Keratinocyte (primary cell): ENCODE data around the gene ALK. TPM values are rescaled to one million over a fixed set of nuclear protein-coding genes. Genes with fewer than 3 reads are reported as not detected.

Experiments used
- DNase-seq: peaks from one replicate; pipeline ENCODE4 v3.0.0-alpha.2; 2011; ENCODE audit warnings: low read depth, missing footprints, low spot score
- FAIRE-seq: peaks from 2 replicates; lab custom pipeline; 2011; peaks lifted over from hg19 to GRCh38; lab: Jason Lieb, UNC
- H2AFZ ChIP-seq: 2 replicates; pipeline ENCODE4 v1.6.0; 2012; ENCODE audit warnings: low read length, control low read depth, inconsistent platforms; ENCODE audit not compliant: control insufficient read depth
- H3K27ac ChIP-seq: 2 replicates; pipeline ENCODE4 v1.5.1; 2011; ENCODE audit warnings: low read length; ENCODE audit not compliant: control insufficient read depth, insufficient read depth
- H3K27me3 ChIP-seq: 3 replicates; pipeline ENCODE4 v1.6.0; 2011; ENCODE audit warnings: low read length; ENCODE audit not compliant: control insufficient read depth, insufficient read depth; ENCODE audit errors: extremely low read depth
- H3K36me3 ChIP-seq, 2 experiments: 2 replicates in 1 of 2; 3 replicates in 1 of 2; pipeline ENCODE4 v1.5.1; 2011; ENCODE audit warnings: low read length in 2 of 2, mild to moderate bottlenecking in 1 of 2; ENCODE audit not compliant: control insufficient read depth in 2 of 2, insufficient read depth in 2 of 2; ENCODE audit errors: extremely low read depth in 1 of 2
- H3K4me1 ChIP-seq: 3 replicates; pipeline ENCODE4 v1.5.1; 2011; ENCODE audit warnings: low read length; ENCODE audit not compliant: control insufficient read depth, insufficient read depth; ENCODE audit errors: extremely low read depth
- H3K4me2 ChIP-seq: 3 replicates; pipeline ENCODE4 v1.6.0; 2011; ENCODE audit warnings: low read depth, low read length; ENCODE audit not compliant: control insufficient read depth, insufficient read depth; ENCODE audit errors: extremely low read depth
- H3K4me3 ChIP-seq, 3 experiments: fragments of 200-600 bp in 1 of 3; sonication (generic) in 1 of 3; 2 replicates in 2 of 3; 3 replicates in 1 of 3; pipeline ENCODE4 v1.5.1; 2011 to 2016; ENCODE audit warnings: low read length in 3 of 3, mild to moderate bottlenecking in 3 of 3, control low read depth in 2 of 3, inconsistent platforms in 1 of 3, low read depth in 1 of 3, mixed read lengths in 1 of 3, mixed run types in 1 of 3, moderate library complexity in 1 of 3; ENCODE audit not compliant: control insufficient read depth in 2 of 3, insufficient read depth in 2 of 3; ENCODE audit errors: extremely low read depth in 1 of 3
- H3K79me2 ChIP-seq: 2 replicates; pipeline ENCODE4 v1.6.0; 2012; ENCODE audit warnings: low read length; ENCODE audit not compliant: control insufficient read depth, insufficient read depth
- H3K9ac ChIP-seq: 3 replicates; pipeline ENCODE4 v1.6.0; 2011; ENCODE audit warnings: low read length; ENCODE audit not compliant: control insufficient read depth, insufficient read depth; ENCODE audit errors: extremely low read depth
- H3K9me1 ChIP-seq: 3 replicates; pipeline ENCODE4 v1.6.0; 2011; ENCODE audit warnings: low read length; ENCODE audit not compliant: control insufficient read depth, insufficient read depth; ENCODE audit errors: extremely low read depth
- H3K9me3 ChIP-seq: 2 replicates; pipeline ENCODE4 v1.5.1; 2012; ENCODE audit warnings: low read depth, low read length; ENCODE audit not compliant: control insufficient read depth
- H4K20me1 ChIP-seq: 3 replicates; pipeline ENCODE4 v1.6.0; 2011; ENCODE audit warnings: low read length; ENCODE audit not compliant: control insufficient read depth, insufficient read depth; ENCODE audit errors: extremely low read depth
- EZH2 ChIP-seq: IDR thresholded peaks from one replicate; pipeline ENCODE4 v1.6.1; 2012; ENCODE audit warnings: inconsistent platforms, mild to moderate bottlenecking, low read length, moderate library complexity
- dilution Hi-C: fragments of 300-500 bp; cut with MboI; formaldehyde crosslinking; loops from one replicate; pipeline ENCODE4 v1.7.0; 2020; ENCODE audit warnings: low sequenced_read_pairs; ENCODE audit not compliant: extremely low pct_ligation_motif_present
- polyA plus RNA-seq, 5 experiments: library from polyadenylated mRNA; depleted of rRNA in 3 of 5; stranded (reverse) in 3 of 5; stranded (forward) in 1 of 5; unstranded in 1 of 5; fragments of >200 nt; gene quantifications; 1 replicate in 1 of 5; 2 replicates in 3 of 5; 3 replicates in 1 of 5; pipeline versions ENCODE4 v1.2.1 to v1.2.3, GENCODE V29; 2011 to 2012; ENCODE audit warnings: missing spikeins in 2 of 5, low read depth in 1 of 5, low replicate concordance in 1 of 5
- TF ChIP-seq, protein P1 (sequence below), 3 experiments: IDR thresholded peaks in 1 of 3; conservative IDR thresholded peaks in 1 of 3; optimal IDR thresholded peaks in 1 of 3; 2 replicates in 2 of 3; 3 replicates in 1 of 3; pipeline versions ENCODE3 to v1.5.1; 2011; ENCODE audit warnings: low read length in 3 of 3, mild to moderate bottlenecking in 3 of 3, moderate library complexity in 2 of 3, control low read depth in 1 of 3, inconsistent platforms in 1 of 3; ENCODE audit not compliant: insufficient read depth in 2 of 3; ENCODE audit errors: extremely low read depth in 1 of 3

ALK gene
- polyA plus RNA-seq, 1 donor (not counting 4 experiments of a cell fraction or from before 2014, with no cell fraction given): not detected

DNA sequence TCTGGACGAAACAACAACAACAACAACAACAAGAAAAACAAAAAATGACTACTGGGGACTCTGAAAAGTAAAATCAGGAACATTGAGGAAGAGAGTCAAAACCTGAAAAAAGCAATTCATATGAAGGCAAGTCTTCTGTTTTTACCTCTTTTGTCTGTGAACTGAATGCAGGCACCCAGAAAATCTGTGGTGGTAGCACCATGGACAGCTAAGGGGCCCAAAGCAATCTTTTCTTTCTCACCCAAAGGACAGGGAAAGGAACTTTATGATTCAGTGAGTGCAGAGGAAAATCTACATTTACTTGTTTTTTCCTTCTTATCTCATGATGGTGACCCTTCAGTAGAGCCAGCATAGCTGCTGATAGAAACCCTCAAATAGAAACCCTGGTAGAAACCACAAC lies 10.4 kb downstream of the ALK start:
- Histone ChIP-seq H3K4me3 (no peak overlapping the region), H4K20me1 (no peaks in the 10 kb centered on the region), H2AFZ (no peak overlapping the region), H3K79me2 (no peaks in the 10 kb centered on the region), H3K9ac (no peak overlapping the region), H3K27ac (no peak overlapping the region), H3K4me2 (no peak overlapping the region), H3K4me1 (no peaks in the 10 kb centered on the region), H3K36me3 (no peaks in the 10 kb centered on the region), H3K9me3 (no peaks in the 10 kb centered on the region), H3K9me1 (no peaks in the 10 kb centered on the region), H3K27me3 (peaks cover 3% of the 10 kb centered on the region)
- DNase-seq (no peak), FAIRE-seq (no peak)
- dilution Hi-C loops: no loop called here
- TF ChIP-seq EZH2: no peak
- TF ChIP-seq, protein P1, sequence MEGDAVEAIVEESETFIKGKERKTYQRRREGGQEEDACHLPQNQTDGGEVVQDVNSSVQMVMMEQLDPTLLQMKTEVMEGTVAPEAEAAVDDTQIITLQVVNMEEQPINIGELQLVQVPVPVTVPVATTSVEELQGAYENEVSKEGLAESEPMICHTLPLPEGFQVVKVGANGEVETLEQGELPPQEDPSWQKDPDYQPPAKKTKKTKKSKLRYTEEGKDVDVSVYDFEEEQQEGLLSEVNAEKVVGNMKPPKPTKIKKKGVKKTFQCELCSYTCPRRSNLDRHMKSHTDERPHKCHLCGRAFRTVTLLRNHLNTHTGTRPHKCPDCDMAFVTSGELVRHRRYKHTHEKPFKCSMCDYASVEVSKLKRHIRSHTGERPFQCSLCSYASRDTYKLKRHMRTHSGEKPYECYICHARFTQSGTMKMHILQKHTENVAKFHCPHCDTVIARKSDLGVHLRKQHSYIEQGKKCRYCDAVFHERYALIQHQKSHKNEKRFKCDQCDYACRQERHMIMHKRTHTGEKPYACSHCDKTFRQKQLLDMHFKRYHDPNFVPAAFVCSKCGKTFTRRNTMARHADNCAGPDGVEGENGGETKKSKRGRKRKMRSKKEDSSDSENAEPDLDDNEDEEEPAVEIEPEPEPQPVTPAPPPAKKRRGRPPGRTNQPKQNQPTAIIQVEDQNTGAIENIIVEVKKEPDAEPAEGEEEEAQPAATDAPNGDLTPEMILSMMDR (optimal IDR thresholded peaks at IDR 0.05 in 1 of 3, IDR thresholded peaks at IDR 0.05 in 1 of 3, conservative IDR thresholded peaks at IDR 0.05 in 1 of 3; ENCODE audit: extremely low read depth in 1 of 3, insufficient read depth in 2 of 3, low read length in 3 of 3): no peak

DNA sequence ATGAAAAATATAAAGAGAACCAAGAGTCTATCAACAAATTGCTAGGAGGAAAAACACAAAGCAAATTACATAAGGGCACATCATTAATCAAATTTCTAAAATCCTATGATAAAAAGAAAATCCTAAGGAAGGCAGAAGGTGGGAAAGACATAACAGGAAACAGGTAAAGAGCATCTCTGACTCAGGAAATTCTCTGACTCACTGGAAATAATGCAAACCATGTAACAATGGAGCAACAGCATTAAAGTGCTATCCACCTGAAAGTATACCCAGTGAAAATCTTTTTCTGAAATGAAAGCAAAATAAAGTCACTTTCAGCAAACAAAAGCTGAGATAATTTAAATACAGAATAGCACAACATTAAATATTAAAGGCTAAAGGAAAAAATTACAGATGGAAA lies 10.9 kb downstream of the ALK start:
- dilution Hi-C loops: no loop called here
- Histone ChIP-seq H3K36me3 (no peaks in the 10 kb centered on the region), H4K20me1 (no peaks in the 10 kb centered on the region), H3K4me2 (no peak overlapping the region), H3K9me1 (no peaks in the 10 kb centered on the region), H3K27me3 (peaks cover 3% of the 10 kb centered on the region), H3K4me3 (no peak overlapping the region), H2AFZ (no peak overlapping the region), H3K4me1 (no peaks in the 10 kb centered on the region), H3K9me3 (no peaks in the 10 kb centered on the region), H3K27ac (no peak overlapping the region), H3K79me2 (no peaks in the 10 kb centered on the region), H3K9ac (no peak overlapping the region)
- no peak for TF ChIP-seq EZH2
- TF ChIP-seq, protein P1 (optimal IDR thresholded peaks at IDR 0.05 in 1 of 3, IDR thresholded peaks at IDR 0.05 in 1 of 3, conservative IDR thresholded peaks at IDR 0.05 in 1 of 3; ENCODE audit: extremely low read depth in 1 of 3, insufficient read depth in 2 of 3, low read length in 3 of 3): no peak
- DNase-seq (no peak), FAIRE-seq (no peak)
